GM19023 (cell line): ENCODE data around the gene RARG.
"Not testable (repeated sequence)": the region's sequence is repeated elsewhere in the genome, so short reads cannot be mapped to it uniquely, and the experiment has no call there.

ENCODE experiments used
- ATAC-seq: cut with Tn5 transposase; IDR thresholded peaks from one replicate; pipeline ENCODE4 v1.9.1; 2021; ENCODE audit warnings: mild to moderate bottlenecking, moderate library complexity; ENCODE audit not compliant: unreplicated experiment

Gene RARG

GRCh38 chr12:53211476-53212381 is 20.3 kb downstream of the RARG start:
- no peak for ATAC-seq

GRCh38 chr12:53210843-53211242 is 21.2 kb downstream of the RARG start:
- ATAC-seq, result no peak

- peak; percentile 37 for ATAC-seq
Observed at GRCh38 chr12:53208877-53209463, 23.0 kb downstream of the RARG start.

- ATAC-seq, result no peak
Observed at GRCh38 chr12:53208435-53208834, 23.6 kb downstream of the RARG start.

- ATAC-seq, result no peak
Observed at GRCh38 chr12:53207042-53207441, 25.0 kb downstream of the RARG start, which contains the start of gene ITGB7. Gene ITGB7 (minus strand): TSS chr12:53207251. CDS start chr12:53200443, 6,808 bp downstream.

- peak; percentile 69 for ATAC-seq
Observed at GRCh38 chr12:53205747-53206419, 26.1 kb downstream of the RARG start.

GRCh38 chr12:53204351-53204750 is 27.7 kb downstream of the RARG start:
- no peak for ATAC-seq

- ATAC-seq, result not testable (repeated sequence)
Observed at GRCh38 chr12:53202316-53202715, 29.7 kb downstream of the RARG start.

- no peak for ATAC-seq
Observed at GRCh38 chr12:53201639-53202038, 30.4 kb downstream of the RARG start.

- ATAC-seq, result no peak
Observed at GRCh38 chr12:53201177-53201541, 30.9 kb downstream of the RARG start.

- ATAC-seq, result peak; percentile 43
Observed at GRCh38 chr12:53200458-53201176, 31.4 kb downstream of the RARG start.

- no peak for ATAC-seq
Observed at GRCh38 chr12:53200107-53200457, 31.9 kb downstream of the RARG start.

GRCh38 chr12:53199700-53200099 is 32.3 kb downstream of the RARG start:
- ATAC-seq, result no peak

GRCh38 chr12:53198486-53199110 is 33.4 kb downstream of the RARG start:
- no peak for ATAC-seq

- ATAC-seq, result no peak
Observed at GRCh38 chr12:53197011-53197640, 34.9 kb downstream of the RARG start.

- no peak for ATAC-seq
Observed at GRCh38 chr12:53196486-53196885, 35.5 kb downstream of the RARG start.

- ATAC-seq, result no peak
Observed at GRCh38 chr12:53195516-53196420, 36.2 kb downstream of the RARG start.

- no peak for ATAC-seq
Observed at GRCh38 chr12:53194973-53195372, 37.0 kb downstream of the RARG start.
